Peyer's patch (tissue), 4 donors: ENCODE measurements around the gene EEFSEC. TPM values are rescaled to one million over a fixed set of nuclear protein-coding genes. Genes with fewer than 3 reads are reported as not detected.

Experiments used
- DNase-seq, 3 donors: peaks; one replicate each; pipeline ENCODE4 v3.0.0-alpha.2; 2017 to 2019
- H3K27ac ChIP-seq, 4 donors: fragments of 200-600 bp; sonication (generic); one replicate each; pipeline ENCODE4 v1.5.1; 2016 to 2019
- H3K27me3 ChIP-seq, 2 donors: fragments of 200-600 bp; sonication (generic); one replicate each; pipeline ENCODE4 v1.5.1; 2019
- H3K36me3 ChIP-seq, 3 donors: fragments of 200-600 bp; sonication (generic); one replicate each; pipeline ENCODE4 v1.5.1; 2016 to 2019
- H3K4me1 ChIP-seq, 4 donors: fragments of 200-600 bp; sonication (generic); one replicate each; pipeline ENCODE4 v1.5.1; 2016 to 2019
- H3K4me3 ChIP-seq, 4 donors: fragments of 200-600 bp; sonication (generic); 1 replicate in 3 of 4; 2 replicates in 1 of 4; pipeline ENCODE4 v1.5.1; 2016 to 2019; ENCODE audit warnings: mild to moderate bottlenecking in 1 of 4
- H3K9me3 ChIP-seq, 4 donors: fragments of 200-600 bp; sonication (generic); one replicate each; pipeline ENCODE4 v1.5.1; 2016 to 2019; ENCODE audit warnings: mild to moderate bottlenecking in 1 of 4
- CTCF ChIP-seq, 6 experiments: fragments of 450-650 bp in 4 of 6; fragments of 200-600 bp in 2 of 6; sonication (generic) in 1 of 6; IDR thresholded peaks; one replicate each; pipeline ENCODE4 v1.5.1; 2017 to 2019; ENCODE audit warnings: antibody characterized with exemption in 6 of 6, mild to moderate bottlenecking in 3 of 6, moderate library complexity in 1 of 6
- POLR2A ChIP-seq, 2 donors: fragments of 450-650 bp; IDR thresholded peaks; one replicate each; pipeline ENCODE4 v1.5.1; 2017; ENCODE audit warnings: antibody characterized with exemption in 2 of 2, mild to moderate bottlenecking in 2 of 2, moderate library complexity in 2 of 2
- total RNA-seq, 4 donors: library from RNA; depleted of rRNA; stranded (reverse); fragments of >200 nt; gene quantifications; one replicate each; pipeline ENCODE4 v1.1.0, GENCODE V29; 2016

Gene EEFSEC
- total RNA-seq, 4 donors from 2014 or later: 11.7 to 50.3 (median 19.6) TPM

GRCh38 chr3:128210711-128211110 is 57.4 kb downstream of the EEFSEC start:
- no peaks in the 10 kb centered on the region for H3K27me3 ChIP-seq
- no peaks in the 10 kb centered on the region for H3K9me3 ChIP-seq
- H3K4me3 ChIP-seq: no peak overlapping the region
- H3K4me1 ChIP-seq: no peaks in the 10 kb centered on the region
- DNase-seq: no peak
- H3K27ac ChIP-seq: no peak overlapping the region
- TF ChIP-seq POLR2A (IDR thresholded peaks at IDR 0.05) (no peak), CTCF (IDR thresholded peaks at IDR 0.05) (no peak)
- H3K36me3 ChIP-seq: no peaks in the 10 kb centered on the region

DNA sequence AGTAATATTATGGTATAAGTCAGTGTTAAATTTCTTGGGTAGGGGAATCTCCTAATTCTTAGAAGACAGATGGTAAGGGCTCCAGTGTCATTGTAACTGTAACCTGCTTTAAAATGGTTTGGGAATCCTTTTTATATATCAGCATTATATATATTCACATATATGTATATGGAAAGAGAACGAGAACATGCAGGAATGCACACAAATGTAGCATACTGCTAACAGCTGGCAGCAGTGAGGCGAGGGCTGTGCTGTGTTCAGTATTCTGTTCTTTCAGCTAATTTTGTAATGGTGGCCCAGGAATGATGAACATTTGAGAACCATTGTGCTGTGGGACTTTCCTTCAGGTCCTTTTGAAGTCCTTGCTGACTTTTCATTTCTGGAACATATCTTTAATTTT is 60.8 kb downstream of the EEFSEC start:
- no peaks in the 10 kb centered on the region for H3K27me3 ChIP-seq
- no peak overlapping the region for H3K27ac ChIP-seq
- no peaks in the 10 kb centered on the region for H3K9me3 ChIP-seq
- no peaks in the 10 kb centered on the region for H3K4me1 ChIP-seq
- TF ChIP-seq POLR2A (IDR thresholded peaks at IDR 0.05): no peak
- no peak for TF ChIP-seq CTCF (IDR thresholded peaks at IDR 0.05)
- H3K4me3 ChIP-seq: no peak overlapping the region
- DNase-seq: no peak
- no peaks in the 10 kb centered on the region for H3K36me3 ChIP-seq

DNA sequence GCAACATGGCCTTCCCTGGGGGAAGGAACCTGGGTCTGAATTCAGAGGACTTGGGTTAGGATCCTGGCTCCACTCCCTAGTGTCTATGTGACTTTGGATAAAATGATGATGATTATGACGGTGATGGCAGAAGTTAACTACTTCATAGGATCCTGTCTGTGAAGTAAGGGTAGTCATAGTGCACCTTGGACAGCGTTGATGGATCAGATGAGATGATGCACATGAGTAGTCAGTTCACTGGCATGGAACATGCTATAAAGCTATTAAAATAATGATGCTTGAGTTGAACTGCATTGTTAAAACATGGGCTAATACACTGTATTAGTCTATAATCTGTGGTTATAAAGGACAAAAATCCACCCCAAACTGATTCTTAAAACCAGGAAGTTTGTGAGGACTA is 62.0 kb downstream of the EEFSEC start:
- H3K4me1 ChIP-seq: no peaks in the 10 kb centered on the region
- no peak for DNase-seq

GRCh38 chr3:128215800-128216495 is 62.7 kb downstream of the EEFSEC start:
- no peaks in the 10 kb centered on the region for H3K36me3 ChIP-seq
- H3K9me3 ChIP-seq: no peaks in the 10 kb centered on the region
- no peak for DNase-seq
- no peaks in the 10 kb centered on the region for H3K27me3 ChIP-seq
- no peak overlapping the region for H3K4me3 ChIP-seq
- no peak overlapping the region for H3K27ac ChIP-seq
- H3K4me1 ChIP-seq: no peaks in the 10 kb centered on the region
- TF ChIP-seq POLR2A (IDR thresholded peaks at IDR 0.05) (no peak), CTCF (IDR thresholded peaks at IDR 0.05) (no peak)

More for the DNA sequence above, 62.0 kb downstream of the EEFSEC start:
- H3K9me3 ChIP-seq: no peaks in the 10 kb centered on the region
- TF ChIP-seq CTCF (IDR thresholded peaks at IDR 0.05) (no peak), POLR2A (IDR thresholded peaks at IDR 0.05) (no peak)
- H3K27ac ChIP-seq: no peak overlapping the region
- H3K4me3 ChIP-seq: no peak overlapping the region
- H3K27me3 ChIP-seq: no peaks in the 10 kb centered on the region
- H3K36me3 ChIP-seq: no peaks in the 10 kb centered on the region

DNA sequence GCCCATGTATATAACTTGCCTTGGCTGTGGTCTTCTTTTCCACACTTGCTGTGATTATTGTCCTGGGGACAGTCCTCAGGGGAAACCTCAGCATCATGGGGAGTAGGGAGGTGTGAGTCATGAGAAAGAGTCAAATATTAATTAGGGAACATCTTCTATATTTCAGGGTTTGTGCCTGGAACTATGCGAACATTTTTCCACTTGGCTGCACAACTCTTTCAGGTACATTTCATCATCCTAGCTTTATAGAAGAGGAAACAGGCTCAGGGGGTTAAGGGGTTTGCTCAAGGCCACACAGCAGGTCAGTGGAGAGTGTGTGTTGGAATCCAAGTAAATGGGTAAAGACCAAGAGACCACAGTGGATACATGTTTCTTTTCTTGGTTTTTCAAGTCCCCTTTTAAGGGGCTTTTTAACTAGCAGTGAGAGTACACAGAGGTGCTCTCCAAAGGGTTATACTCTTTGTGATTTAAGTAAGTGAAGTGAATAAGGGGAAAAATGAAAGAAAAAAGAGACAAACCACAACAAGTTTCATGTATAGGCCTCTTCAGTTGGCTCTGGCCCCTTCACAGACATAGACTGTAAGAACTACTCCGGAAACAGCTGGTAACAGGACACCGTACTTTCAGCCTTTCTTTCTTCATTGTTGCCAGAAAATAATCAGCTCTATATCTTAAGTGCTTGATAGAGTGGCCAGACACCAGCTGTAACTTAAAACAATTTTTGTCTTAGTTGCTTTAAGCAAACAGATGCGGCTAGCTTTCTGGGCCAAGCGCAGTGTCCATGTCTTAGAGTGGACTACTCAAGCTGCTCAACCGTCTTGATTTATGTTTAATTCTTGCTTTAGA is 64.6 kb downstream of the EEFSEC start:
- Histone ChIP-seq H3K4me1 (no peaks in the 10 kb centered on the region), H3K36me3 (no peaks in the 10 kb centered on the region), H3K4me3 (no peak overlapping the region), H3K27me3 (no peaks in the 10 kb centered on the region), H3K27ac (no peak overlapping the region), H3K9me3 (peaks cover 0 to 3% (median 0%) of the 10 kb centered on the region in 4 donors)
- no peak for DNase-seq
- TF ChIP-seq CTCF (IDR thresholded peaks at IDR 0.05) (no peak), POLR2A (IDR thresholded peaks at IDR 0.05) (no peak)
